Endothelial cell of umbilical vein (primary cell): ENCODE data around the gene AHNAK2. TPM values are rescaled to one million over a fixed set of nuclear protein-coding genes. Genes with fewer than 3 reads are reported as not detected.

Experiments used
- BruUV-seq: library from RNA; stranded (reverse); fragments of 400-500 nt; replicated peaks from 2 replicates; lab custom pipeline; 2021; lab: Mats Ljungman, UMichigan
- CTCF ChIA-PET: fragments of 300-600, 350-600 bp; sonication (Branson Sonifier 250); formaldehyde crosslinking; loops from one replicate; lab custom pipeline; 2021; ENCODE audit warnings: antibody characterized with exemption, inconsistent platforms; lab: Charles Lee
- POLR2A ChIA-PET: fragments of 300-600, 350-600 bp; sonication (Branson Sonifier 250); formaldehyde crosslinking; loops from one replicate; lab custom pipeline; 2021; ENCODE audit warnings: antibody characterized with exemption, inconsistent platforms; lab: Charles Lee
- DNase-seq: peaks from one replicate; pipeline ENCODE4 v3.0.0-alpha.2; 2011; ENCODE audit warnings: low read depth, low spot score
- FAIRE-seq: peaks from 2 replicates; lab custom pipeline; 2011; peaks lifted over from hg19 to GRCh38; lab: Jason Lieb, UNC
- H2AFZ ChIP-seq: 2 replicates; pipeline ENCODE4 v1.6.0; 2012; ENCODE audit warnings: low read depth, low read length, control low read depth, inconsistent platforms
- H3K27ac ChIP-seq: 2 replicates; pipeline ENCODE4 v1.5.1; 2011; ENCODE audit warnings: low read depth, mild to moderate bottlenecking, control low read depth, low read length, moderate library complexity; ENCODE audit not compliant: insufficient read depth
- H3K27me3 ChIP-seq, 2 experiments: 2 replicates each; pipeline versions ENCODE4 v1.6.0 to v1.6.1; 2011; ENCODE audit warnings: low read length in 2 of 2, mixed read lengths in 1 of 2; ENCODE audit not compliant: control insufficient read depth in 2 of 2, insufficient read depth in 2 of 2
- H3K36me3 ChIP-seq, 2 experiments: 2 replicates in 1 of 2; 3 replicates in 1 of 2; pipeline ENCODE4 v1.5.1; 2011; ENCODE audit warnings: low read length in 2 of 2, mild to moderate bottlenecking in 1 of 2, moderate library complexity in 1 of 2; ENCODE audit not compliant: control insufficient read depth in 2 of 2, insufficient read depth in 2 of 2; ENCODE audit errors: extremely low read depth in 1 of 2
- H3K4me1 ChIP-seq: 3 replicates; pipeline ENCODE4 v1.5.1; 2011; ENCODE audit warnings: mild to moderate bottlenecking, low read length; ENCODE audit not compliant: control insufficient read depth, insufficient read depth; ENCODE audit errors: extremely low read depth
- H3K4me2 ChIP-seq: 2 replicates; pipeline ENCODE4 v1.6.1; 2011; ENCODE audit warnings: low read length, control low read depth, mixed read lengths; ENCODE audit not compliant: insufficient read depth
- H3K4me3 ChIP-seq, 3 experiments: fragments of 200-600 bp in 1 of 3; sonication (generic), shearing (Covaris generic) in 1 of 3; replicated peaks in 1 of 3; 2 replicates each; pipeline ENCODE4 v1.5.1; 2011 to 2016; ENCODE audit warnings: control low read depth in 3 of 3, low read length in 3 of 3, mild to moderate bottlenecking in 2 of 3, inconsistent platforms in 1 of 3, low read depth in 1 of 3, moderate library complexity in 1 of 3; ENCODE audit not compliant: insufficient read depth in 1 of 3
- H3K79me2 ChIP-seq: 2 replicates; pipeline ENCODE4 v1.6.0; 2012; ENCODE audit warnings: low read length, inconsistent platforms; ENCODE audit not compliant: control insufficient read depth, insufficient read depth
- H3K9ac ChIP-seq: replicated peaks from 2 replicates; pipeline ENCODE3; 2011; ENCODE audit warnings: low read length, control low read depth; ENCODE audit not compliant: insufficient read depth; ENCODE audit errors: extremely low read depth
- H3K9me1 ChIP-seq: replicated peaks from 3 replicates; pipeline ENCODE4 v1.6.0; 2011; ENCODE audit warnings: mild to moderate bottlenecking, low read length; ENCODE audit not compliant: control insufficient read depth, insufficient read depth; ENCODE audit errors: extremely low read depth
- H3K9me3 ChIP-seq: replicated peaks from 2 replicates; pipeline ENCODE4 v1.5.1; 2012; ENCODE audit warnings: low read length, inconsistent platforms; ENCODE audit not compliant: control insufficient read depth, insufficient read depth
- H4K20me1 ChIP-seq: replicated peaks from 2 replicates; pipeline ENCODE3; 2011; ENCODE audit warnings: mild to moderate bottlenecking, low read length; ENCODE audit not compliant: control insufficient read depth, insufficient read depth; ENCODE audit errors: extremely low read depth
- CTCF ChIP-seq, 2 donors: IDR thresholded peaks; 1 replicate in 1 of 2; 2 replicates in 1 of 2; pipeline ENCODE4 v1.5.1; 2011; ENCODE audit warnings: low read length in 2 of 2, mild to moderate bottlenecking in 2 of 2, moderate library complexity in 2 of 2, control low read depth in 1 of 2, inconsistent platforms in 1 of 2, low read depth in 1 of 2; ENCODE audit not compliant: insufficient read depth in 1 of 2; ENCODE audit errors: extremely low read depth in 1 of 2
- EZH2 ChIP-seq: IDR thresholded peaks from 2 replicates; pipeline ENCODE4 v1.6.1; 2012; ENCODE audit warnings: borderline replicate concordance, low read depth, mild to moderate bottlenecking, moderate library complexity, low read length, inconsistent platforms; ENCODE audit not compliant: severe bottlenecking
- GATA2 ChIP-seq: IDR thresholded peaks from 2 replicates; pipeline ENCODE4 v1.7.0; 2011; ENCODE audit warnings: low read depth, mild to moderate bottlenecking, moderate library complexity, mixed read lengths, low read length; ENCODE audit not compliant: insufficient read length, insufficient read depth
- POLR2A ChIP-seq: IDR thresholded peaks from 2 replicates; pipeline ENCODE4 v1.6.1; 2012; ENCODE audit warnings: low read depth, mild to moderate bottlenecking, control low read depth, low read length
- dilution Hi-C: fragments of 300-500 bp; cut with MboI; formaldehyde crosslinking; loops from one replicate; pipeline ENCODE4 v1.15.0; 2019; ENCODE audit warnings: low sequenced_read_pairs; ENCODE audit not compliant: extremely low pct_ligation_motif_present
- intact Hi-C: fragments of 100-400 bp; cut with micrococcal nuclease; formaldehyde crosslinking; loops from one replicate; pipeline ENCODE4 v1.10.0; 2022
- polyA plus RNA-seq, 4 experiments: library from polyadenylated mRNA; depleted of rRNA in 3 of 4; stranded (reverse) in 3 of 4; unstranded in 1 of 4; fragments of >200 nt; gene quantifications; 2 replicates each; pipeline versions ENCODE4 v1.2.1 to v1.2.3, GENCODE V29; 2011 to 2012; ENCODE audit warnings: missing spikeins in 1 of 4
- total RNA-seq: library from RNA; stranded (reverse); gene quantifications from 2 replicates; pipeline ENCODE4 v1.2.3, GENCODE V29; 2021

The AHNAK2 gene
- total and polyA plus RNA-seq, 2 donors (not counting 3 experiments of a cell fraction or from before 2014, with no cell fraction given) = 17.7 to 68.7 TPM

DNA sequence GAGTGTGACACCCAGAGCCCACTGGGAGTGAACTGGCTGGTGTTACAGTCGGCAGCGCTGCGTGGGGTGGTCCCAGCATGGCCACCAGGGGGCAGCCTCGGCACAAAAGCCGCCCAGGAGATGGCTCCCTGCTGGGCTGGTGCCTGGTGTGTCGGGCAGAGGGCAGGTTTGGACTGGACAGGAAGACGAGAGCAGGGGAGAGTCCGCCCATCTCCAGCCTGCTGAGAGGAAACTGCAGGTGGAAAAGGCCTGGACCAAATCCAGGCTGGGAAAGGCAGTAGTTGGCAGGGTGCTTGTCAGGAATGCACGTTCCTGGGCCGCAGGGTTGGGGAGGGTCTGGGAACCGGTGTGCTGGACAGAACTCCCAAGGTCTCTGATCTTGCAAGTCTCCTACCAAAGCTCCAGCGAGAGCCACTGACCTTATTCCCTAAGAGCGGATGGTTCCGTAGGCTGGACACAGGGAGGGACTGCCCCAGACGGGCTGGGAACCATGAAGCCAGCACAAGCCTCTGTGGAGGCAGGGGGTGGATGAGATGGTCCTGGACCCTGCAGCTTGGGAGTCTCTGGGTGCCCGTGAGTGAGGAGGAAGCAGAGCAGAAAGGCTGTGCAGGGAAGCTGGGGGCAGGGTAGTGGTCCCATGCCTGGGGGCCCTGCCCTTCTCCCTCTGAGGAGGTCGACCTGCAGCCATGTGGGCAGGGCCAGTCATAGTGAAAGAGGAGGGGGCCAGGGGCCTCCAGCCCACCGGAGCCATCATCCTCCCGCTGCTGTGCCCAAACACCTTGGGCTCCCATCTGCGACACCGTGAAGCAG, 1.8 kb downstream of the AHNAK2 start:
- CTCF ChIA-PET = interaction anchor here (0.6 to 4.7 kb wide), 8 partner anchors 9 to 111 kb away, joined by 3 to 97 read pairs (median 5); partner anchors contain the start of gene CDCA4
- H3K4me2 ChIP-seq = no peak overlapping the region
- no peak for TF ChIP-seq POLR2A
- no peak for TF ChIP-seq GATA2
- peak; percentile 90 to 98 for TF ChIP-seq CTCF (IDR thresholded peaks at IDR 0.05; ENCODE audit: extremely low read depth in 1 of 2, insufficient read depth in 1 of 2, low read depth in 1 of 2, low read length in 2 of 2)
- TF ChIP-seq EZH2 = no peak
- intact Hi-C loops = loop anchor here (1.0 to 10.0 kb wide), 7 partner anchors 9 to 326 kb away; partner anchors contain the start of genes BRF1, CDCA4 and CLBA1
- H3K4me3 ChIP-seq = no peak overlapping the region
- H3K9ac ChIP-seq = no peak overlapping the region
- H3K27me3 ChIP-seq = no peaks in the 10 kb centered on the region
- no TSS peak for BruUV-seq
- peak; percentile 74 for DNase-seq
- no peak overlapping the region for H3K27ac ChIP-seq
- peaks cover 39% of the 10 kb centered on the region for H3K4me1 ChIP-seq
- H3K9me3 ChIP-seq = no peaks in the 10 kb centered on the region
- POLR2A ChIA-PET = no interaction called here
- H3K9me1 ChIP-seq = no peaks in the 10 kb centered on the region
- dilution Hi-C loops = no loop called here
- FAIRE-seq = peak; percentile 92
- no peaks in the 10 kb centered on the region for H3K36me3 ChIP-seq
- no peaks in the 10 kb centered on the region for H4K20me1 ChIP-seq
- no peaks in the 10 kb centered on the region for H3K79me2 ChIP-seq
- no peak overlapping the region for H2AFZ ChIP-seq
